ENCODE results near the gene ICAM2.

- TF ChIP-seq CTCF (IDR thresholded peaks at IDR 0.05) = no peak
- no peak for TF ChIP-seq POLR2AphosphoS5 (IDR thresholded peaks at IDR 0.05)
- TF ChIP-seq POLR2A (IDR thresholded peaks at IDR 0.05; ENCODE audit: low read depth) = no peak
- TF ChIP-seq EP300 (IDR thresholded peaks at IDR 0.05) = no peak
Observed at GRCh38 chr17:63956296-63956920, 64.0 kb downstream of the ICAM2 start.

Data from esophagus muscularis mucosa (tissue), 4 donors.